ENCODE data around the gene ETV5. TPM values are rescaled to one million over a fixed set of nuclear protein-coding genes. Genes with fewer than 3 reads are reported as not detected.

Gene ETV5
- total and polyA plus RNA-seq, 12 donors = 1.5 to 12.6 (median 5.3) TPM

- H3K27me3 ChIP-seq = no peaks in the 10 kb centered on the region
- TF ChIP-seq CTCF (IDR thresholded peaks at IDR 0.05) = no peak
- DNase-seq = no peak
- no peak overlapping the region for H3K4me3 ChIP-seq
- intact Hi-C loops (cut with DNase I) = no loop called here
- peaks cover 0 to 12% (median 5%) of the 10 kb centered on the region in 9 donors for H3K4me1 ChIP-seq
- H3K27ac ChIP-seq = no peak overlapping the region
- WGBS, 2 donors = 83 to 87% methylated on average over 4 of the region's 4 CpGs
- H3K36me3 ChIP-seq = peaks cover 0 to 12% (median 0%) of the 10 kb centered on the region in 9 donors
- H3K9me3 ChIP-seq = no peaks in the 10 kb centered on the region
- ATAC-seq = no peak
Observed at GRCh38 chr3:186084264-186084663, 24.6 kb downstream of the ETV5 start.

- intact Hi-C loops (cut with DNase I) = no loop called here
- Histone ChIP-seq H3K36me3 (peaks cover 0 to 16% (median 0%) of the 10 kb centered on the region in 9 donors), H3K9me3 (no peaks in the 10 kb centered on the region), H3K4me3 (no peak overlapping the region), H3K4me1 (peaks cover 0 to 12% (median 1%) of the 10 kb centered on the region in 9 donors), H3K27ac (no peak overlapping the region), H3K27me3 (no peaks in the 10 kb centered on the region)
- DNase-seq (no peak), ATAC-seq (no peak)
- WGBS, 2 donors = 78 to 82% methylated on average over 2 of the region's 2 CpGs
- no peak for TF ChIP-seq CTCF (IDR thresholded peaks at IDR 0.05)
Observed at GRCh38 chr3:186083746-186084145, 25.1 kb downstream of the ETV5 start.

GRCh38 chr3:186082150-186082549 is 26.7 kb downstream of the ETV5 start:
- intact Hi-C loops (cut with DNase I) = no loop called here
- DNase-seq (no peak), ATAC-seq (no peak)
- 97% methylated on average over 8 of the region's 8 CpGs for WGBS, 2 donors
- no peaks in the 10 kb centered on the region for H3K27me3 ChIP-seq
- H3K36me3 ChIP-seq = peaks cover 0 to 27% (median 0%) of the 10 kb centered on the region in 9 donors
- H3K27ac ChIP-seq = no peak overlapping the region
- no peak for TF ChIP-seq CTCF (IDR thresholded peaks at IDR 0.05)
- no peak overlapping the region for H3K4me3 ChIP-seq
- no peaks in the 10 kb centered on the region for H3K9me3 ChIP-seq
- peaks cover 0 to 12% (median 0%) of the 10 kb centered on the region in 9 donors for H3K4me1 ChIP-seq

- no peak overlapping the region for H3K4me3 ChIP-seq
- DNase-seq = no peak
- no peaks in the 10 kb centered on the region for H3K9me3 ChIP-seq
- H3K4me1 ChIP-seq = peaks cover 0 to 12% (median 0%) of the 10 kb centered on the region in 9 donors
- TF ChIP-seq CTCF (IDR thresholded peaks at IDR 0.05) = no peak
- 96 to 98% methylated on average over 2 of the region's 2 CpGs for WGBS, 2 donors
- intact Hi-C loops (cut with DNase I) = no loop called here
- H3K27me3 ChIP-seq = no peaks in the 10 kb centered on the region
- H3K36me3 ChIP-seq = peaks cover 0 to 30% (median 0%) of the 10 kb centered on the region in 9 donors
- no peak for ATAC-seq
- no peak overlapping the region for H3K27ac ChIP-seq
Observed at GRCh38 chr3:186081678-186082077, 27.2 kb downstream of the ETV5 start.
